Psoas muscle (tissue), 8 donors: ENCODE data around the gene THG1L. TPM values are rescaled to one million over a fixed set of nuclear protein-coding genes. Genes with fewer than 3 reads are reported as not detected.
"Not testable (repeated sequence)": the region's sequence is repeated elsewhere in the genome, so short reads cannot be mapped to it uniquely, and the experiment has no call there.

ENCODE experiments used
- ATAC-seq, 4 donors: fragments of 200-7000 bp; cut with Tn5 transposase; one replicate each; pipeline ENCODE4 v1.9.1; 2020; ENCODE audit warnings: moderate library complexity in 3 of 4, mild to moderate bottlenecking in 2 of 4
- DNase-seq, 2 donors: peaks; one replicate each; pipeline ENCODE4 v3.0.0-alpha.2; 2020
- H3K27ac ChIP-seq: fragments of 200-600 bp; one replicate; pipeline ENCODE4 v1.8.0; 2022
- H3K27me3 ChIP-seq, 3 donors: fragments of 200-600 bp in 1 of 3; one replicate each; pipeline versions ENCODE4 v1.6.1 to v1.8.0; 2013 to 2022; ENCODE audit warnings: low read length in 2 of 3, mild to moderate bottlenecking in 2 of 3, moderate library complexity in 1 of 3; ENCODE audit not compliant: insufficient read depth in 3 of 3
- H3K36me3 ChIP-seq, 2 donors: fragments of 200-600 bp in 1 of 2; one replicate each; pipeline versions ENCODE4 v1.6.1 to v1.8.0; 2013 to 2022; ENCODE audit warnings: low read depth in 1 of 2, mild to moderate bottlenecking in 1 of 2, moderate library complexity in 1 of 2; ENCODE audit not compliant: insufficient read depth in 1 of 2
- H3K4me1 ChIP-seq: fragments of 200-600 bp; one replicate; pipeline ENCODE4 v1.8.0; 2022
- H3K4me3 ChIP-seq: fragments of 200-600 bp; one replicate; pipeline ENCODE4 v1.8.0; 2022; ENCODE audit warnings: mild to moderate bottlenecking
- H3K9me3 ChIP-seq: fragments of 200-600 bp; one replicate; pipeline ENCODE4 v1.8.0; 2022
- CTCF ChIP-seq: fragments of 200-600 bp; IDR thresholded peaks from one replicate; pipeline ENCODE4 v1.8.0; 2022; ENCODE audit warnings: antibody characterized with exemption
- WGBS, 3 donors: extraction: QIAGEN DNeasy Blood & Tissue Kit; methylation state at CpG; one replicate each; pipeline versions ENCODE4 v1.1.6 to v1.1.7; 2013; 5-methylcytosine and 5-hydroxymethylcytosine counted together
- intact Hi-C, 2 donors: fragments of 100-400 bp; cut with DNase I; formaldehyde crosslinking; loops; one replicate each; pipeline versions ENCODE4 v1.11.0 to v1.14.2; 2022
- polyA plus RNA-seq, 3 donors: library from polyadenylated mRNA; stranded (reverse); fragments of 200-250 nt; gene quantifications; one replicate each; pipeline ENCODE4 v1.2.3, GENCODE V29; 2013
- total RNA-seq, 4 donors: library from RNA; stranded (reverse); fragmentation: NEBNext Ultra II Directional in 2 of 4; extraction: Animal tissue kit (Norgen Biotek cat#: 25700) in 2 of 4; gene quantifications; one replicate each; pipeline versions ENCODE4 v1.2.1 to v1.2.4, GENCODE V29; 2021 to 2023
- donor health status: healthy with polysubstance abuse.
- donor health status: DM: no; HTN: no; CAD: no; lungs with moderate emphysema.
- donor health status: Bipolar disorder and iron deficiency.
- donor health status: healthy.
- donor health status: DM: yes; HTN: yes; CAD: no.
- donor health status: DM: no; HTN: no; CAD: no.
- donor health status: DM: no; HTN: no; CAD: no.
- donor health status: DM: yes; HTN: yes; CAD: no.

The THG1L gene
- total and polyA plus RNA-seq, 7 donors: 3.0 to 6.7 (median 5.7) TPM

DNA sequence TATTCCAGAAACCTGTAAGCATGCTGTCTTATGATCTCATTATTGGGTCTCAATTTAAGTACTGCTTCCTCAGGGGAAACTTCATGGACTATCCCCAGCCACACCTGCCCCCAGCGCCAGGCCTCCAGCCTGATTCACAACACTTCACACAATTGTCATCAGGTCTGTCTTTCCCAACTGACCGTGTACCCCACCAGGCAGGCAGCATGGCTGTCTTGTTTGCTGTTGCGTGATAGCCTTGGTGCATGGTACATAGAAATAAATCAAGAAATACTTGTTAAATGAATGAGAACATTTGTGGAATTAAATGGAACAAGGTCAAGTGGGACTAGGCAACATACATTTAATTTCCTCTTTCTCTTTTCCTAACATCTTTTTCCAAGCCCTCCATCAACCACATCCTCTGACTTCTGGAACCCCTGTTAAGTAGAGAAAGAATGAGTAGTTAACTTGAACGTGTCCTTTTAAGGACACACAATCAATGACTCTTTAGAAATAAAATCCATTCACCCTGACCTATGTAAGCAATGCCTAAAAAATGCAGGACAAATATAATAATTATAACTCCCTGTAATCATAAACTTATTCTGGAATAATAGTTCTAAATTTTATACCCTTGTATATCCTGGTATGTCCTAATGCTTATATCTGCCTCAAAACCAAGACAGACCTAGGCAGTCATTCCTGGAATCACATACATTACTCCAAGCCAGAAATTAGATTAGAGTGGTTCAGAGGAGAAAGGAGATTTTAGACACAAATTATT, 17.2 kb upstream of the THG1L start:
- no peak for ATAC-seq
- WGBS, 3 donors: 85 to 89% (median 86%) methylated on average over 4 of the region's 4 CpGs
- no peak for TF ChIP-seq CTCF
- Histone ChIP-seq H3K27me3 (no peaks in the 10 kb centered on the region), H3K4me3 (no peak overlapping the region), H3K36me3 (no peaks in the 10 kb centered on the region), H3K27ac (no peak overlapping the region), H3K4me1 (peaks cover 3% of the 10 kb centered on the region), H3K9me3 (no peaks in the 10 kb centered on the region)
- intact Hi-C loops: loop anchor here in 1 of 2 donors (10.0 kb wide), 1 partner anchor 139 kb away; the partner anchor contains the start of gene ADAM19
- DNase-seq: no peak

- Histone ChIP-seq H3K9me3 (no peaks in the 10 kb centered on the region), H3K27ac (no peak overlapping the region), H3K36me3 (no peaks in the 10 kb centered on the region), H3K4me1 (peaks cover 3% of the 10 kb centered on the region), H3K4me3 (no peak overlapping the region), H3K27me3 (no peaks in the 10 kb centered on the region)
- TF ChIP-seq CTCF: no peak
- no peak for ATAC-seq
- intact Hi-C loops: loop anchor here in 1 of 2 donors (10.0 kb wide), 1 partner anchor 140 kb away; the partner anchor contains the start of gene ADAM19
- DNase-seq: no peak
Measured at GRCh38 chr5:157714596-157714864, 16.7 kb upstream of the THG1L start.

DNA sequence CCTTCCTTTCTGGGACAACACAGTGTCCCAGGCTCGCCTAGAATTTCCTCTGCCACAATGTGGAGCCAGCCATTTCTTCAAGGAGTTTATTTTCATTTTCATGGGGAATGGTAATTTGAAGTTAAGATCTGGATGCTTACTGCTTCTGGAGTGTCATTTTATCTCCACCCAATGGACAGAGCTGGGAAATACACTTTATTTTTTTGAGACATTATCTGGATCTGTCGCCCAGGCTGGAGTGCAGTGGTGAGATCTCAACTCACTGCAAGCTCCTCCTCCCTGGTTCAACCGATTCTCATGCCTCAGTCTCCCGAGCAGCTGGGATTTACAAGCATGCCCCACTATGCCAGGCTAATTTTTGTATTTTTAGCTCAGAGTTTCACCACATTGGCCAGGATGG, 12.7 kb upstream of the THG1L start:
- Histone ChIP-seq H3K4me3 (no peak overlapping the region), H3K36me3 (no peaks in the 10 kb centered on the region), H3K9me3 (no peaks in the 10 kb centered on the region), H3K27me3 (no peaks in the 10 kb centered on the region), H3K27ac (no peak overlapping the region), H3K4me1 (peaks cover 3% of the 10 kb centered on the region)
- 1% methylated on average over 4 of the region's 4 CpGs for WGBS, 3 donors
- ATAC-seq (peak; percentile 76 to 95 (median 81)), DNase-seq (no peak)
- intact Hi-C loops: loop anchor here (1.0 to 10.0 kb wide), 4 partner anchors 144 to 390 kb away; partner anchors contain the start of gene ADAM19 (in 1 of the 2)
- TF ChIP-seq CTCF: peak; percentile 66

- intact Hi-C loops: loop anchor here (2.0 to 10.0 kb wide), 3 partner anchors 144 to 288 kb away; partner anchors contain the start of gene ADAM19 (in 1 of the 2)
- Histone ChIP-seq H3K4me1 (peaks cover 3% of the 10 kb centered on the region), H3K27me3 (no peaks in the 10 kb centered on the region), H3K4me3 (no peak overlapping the region), H3K9me3 (no peaks in the 10 kb centered on the region), H3K27ac (no peak overlapping the region), H3K36me3 (no peaks in the 10 kb centered on the region)
- DNase-seq: no peak
- 86 to 95% (median 94%) methylated on average over 2 of the region's 2 CpGs for WGBS, 3 donors
- ATAC-seq: no peak
- TF ChIP-seq CTCF: no peak
Measured at GRCh38 chr5:157719245-157719644, 12.0 kb upstream of the THG1L start.

GRCh38 chr5:157721159-157721558, 10.1 kb upstream of the THG1L start:
- Histone ChIP-seq H3K27ac (no peak overlapping the region), H3K4me1 (peaks cover 3% of the 10 kb centered on the region), H3K9me3 (no peaks in the 10 kb centered on the region), H3K36me3 (no peaks in the 10 kb centered on the region), H3K27me3 (no peaks in the 10 kb centered on the region), H3K4me3 (no peak overlapping the region)
- 85 to 87% (median 86%) methylated on average over 6 of the region's 6 CpGs for WGBS, 3 donors
- no peak for TF ChIP-seq CTCF
- no peak for DNase-seq
- intact Hi-C loops: no loop called here
- ATAC-seq: no peak

DNA sequence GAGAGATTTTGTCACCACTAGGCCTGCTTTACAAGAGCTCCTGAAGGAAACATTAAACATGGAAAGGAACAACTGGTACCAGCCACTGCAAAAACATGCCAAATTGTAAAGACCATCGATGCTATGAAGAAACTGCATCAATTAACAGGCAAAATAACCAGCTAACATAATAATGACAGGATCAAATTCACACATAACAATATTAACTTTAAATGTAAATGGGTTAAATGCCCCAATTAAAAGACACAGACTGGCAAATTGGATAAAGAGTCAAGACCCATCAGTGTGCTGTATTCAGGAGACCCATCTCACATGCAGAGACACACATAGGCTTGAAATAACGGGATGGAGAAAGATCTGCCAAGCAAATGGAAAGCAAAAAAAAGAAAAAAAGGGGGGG, 8.3 kb upstream of the THG1L start:
- H3K4me1 ChIP-seq, H3K9me3 ChIP-seq, DNase-seq, ATAC-seq, H3K36me3 ChIP-seq, intact Hi-C loops, H3K27ac ChIP-seq, H3K27me3 ChIP-seq, H3K4me3 ChIP-seq: not testable (repeated sequence)
- WGBS, 3 donors: 89 to 91% (median 90%) methylated on average over 2 of the region's 2 CpGs

GRCh38 chr5:157726607-157727006, 4.6 kb upstream of the THG1L start:
- H3K36me3 ChIP-seq, H3K4me3 ChIP-seq, intact Hi-C loops, H3K27ac ChIP-seq, DNase-seq, H3K27me3 ChIP-seq, H3K4me1 ChIP-seq, H3K9me3 ChIP-seq, ATAC-seq: not testable (repeated sequence)
- 88 to 99% (median 96%) methylated on average over 2 of the region's 2 CpGs for WGBS, 3 donors
